ENCODE data around the gene CPD. TPM values are rescaled to one million over a fixed set of nuclear protein-coding genes. Genes with fewer than 3 reads are reported as not detected.

The CPD gene
- total RNA-seq, 4 donors from 2014 or later, result 70.9 to 143 (median 77.5) TPM

GRCh38 chr17:30379903-30380381 is 1.2 kb downstream of the CPD start:
- no peak for TF ChIP-seq CTCF (IDR thresholded peaks at IDR 0.05; ENCODE audit: low read depth)

GRCh38 chr17:30380643-30381339 is 2.1 kb downstream of the CPD start:
- TF ChIP-seq CTCF (IDR thresholded peaks at IDR 0.05; ENCODE audit: low read depth), result no peak

- no peak for TF ChIP-seq CTCF (IDR thresholded peaks at IDR 0.05; ENCODE audit: low read depth)
These were observed 2.6 kb downstream of the CPD start for GRCh38 chr17:30381340-30381659.

GRCh38 chr17:30382345-30382744 is 3.6 kb downstream of the CPD start:
- no peak for TF ChIP-seq CTCF (IDR thresholded peaks at IDR 0.05; ENCODE audit: low read depth)

- TF ChIP-seq CTCF (IDR thresholded peaks at IDR 0.05; ENCODE audit: low read depth), result no peak
These were observed 9.8 kb downstream of the CPD start for GRCh38 chr17:30388321-30389179.

GRCh38 chr17:30389756-30390300 is 11.1 kb downstream of the CPD start:
- TF ChIP-seq CTCF (IDR thresholded peaks at IDR 0.05; ENCODE audit: low read depth), result no peak

GRCh38 chr17:30391534-30391933 is 12.8 kb downstream of the CPD start:
- TF ChIP-seq CTCF (IDR thresholded peaks at IDR 0.05; ENCODE audit: low read depth), result no peak
